Stimulated activated CD4-positive, alpha-beta T cell treated with anti-CD3 and anti-CD28 coated beads, TNF-alpha, amount 100 ng/mL, for 1 hour (primary cell): ENCODE measurements around the gene MBTD1.
"Not testable (repeated sequence)": the region's sequence is repeated elsewhere in the genome, so short reads cannot be mapped to it uniquely, and the experiment has no call there.

Experiments used
- DNase-seq, 3 donors: peaks; one replicate each; pipeline ENCODE4 v3.0.0-alpha.2; 2020; ENCODE audit warnings: low read depth in 3 of 3, low spot score in 1 of 3

Gene MBTD1

DNA sequence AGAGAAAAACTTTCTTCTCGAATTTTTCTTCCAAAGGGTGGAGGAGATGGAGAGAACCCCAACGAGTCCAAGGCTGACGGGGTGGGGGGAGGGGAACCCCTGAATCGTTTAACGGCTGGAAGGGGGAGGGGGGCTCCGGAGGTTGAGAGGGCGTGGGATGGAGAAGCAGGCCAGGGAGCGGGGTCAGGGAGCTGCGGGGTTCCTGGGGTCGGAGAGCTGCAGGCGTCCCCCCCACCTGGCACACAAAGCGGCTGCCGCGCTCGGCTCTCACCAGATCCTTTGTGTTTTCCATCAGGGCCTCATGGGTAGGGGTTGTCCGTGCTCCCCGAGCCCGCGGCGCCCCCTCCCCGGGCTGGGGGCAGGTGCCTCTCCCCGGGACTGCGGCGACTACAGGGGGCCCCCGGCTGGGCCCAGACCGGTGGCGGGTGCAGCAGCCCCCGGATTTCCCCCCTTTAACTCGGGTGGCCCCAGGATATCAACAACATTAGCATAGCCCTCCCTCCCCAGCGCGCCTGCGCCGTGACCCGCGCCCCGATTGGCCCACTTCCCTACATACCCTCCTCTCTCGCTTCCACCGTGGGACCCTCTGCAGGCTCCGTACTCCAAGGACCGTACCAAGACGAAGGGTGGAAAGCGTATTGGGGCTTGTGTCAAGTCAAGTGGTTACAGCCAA lies at the start of gene MBTD1:
Gene MBTD1 (minus strand): TSS at position 486 of the 673 bp plus-strand sequence. CDS start 34,888 bp downstream, outside the sequence.
- DNase-seq: peak; percentile 84 to 89 (median 85)

DNA sequence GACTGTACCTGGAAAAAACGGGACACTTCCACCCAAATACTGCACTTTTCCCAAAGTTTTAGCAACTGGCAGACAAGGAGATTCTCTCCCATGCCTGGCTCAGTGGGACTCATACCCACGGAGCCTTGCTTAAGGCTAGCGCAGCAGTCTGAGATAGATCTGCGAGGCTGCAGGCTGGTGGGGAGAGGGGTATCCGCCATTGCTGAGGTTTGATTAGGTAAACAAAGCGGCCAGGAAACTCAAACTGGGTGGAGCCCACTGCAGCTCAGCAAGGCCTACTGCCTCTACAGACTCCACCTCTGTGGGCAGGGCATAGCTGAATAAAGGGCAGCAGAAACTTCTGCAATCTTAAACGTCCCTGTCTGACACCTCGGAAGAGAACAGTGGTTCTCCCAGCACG lies 45.3 kb upstream of the MBTD1 start:
- no peak for DNase-seq

DNA sequence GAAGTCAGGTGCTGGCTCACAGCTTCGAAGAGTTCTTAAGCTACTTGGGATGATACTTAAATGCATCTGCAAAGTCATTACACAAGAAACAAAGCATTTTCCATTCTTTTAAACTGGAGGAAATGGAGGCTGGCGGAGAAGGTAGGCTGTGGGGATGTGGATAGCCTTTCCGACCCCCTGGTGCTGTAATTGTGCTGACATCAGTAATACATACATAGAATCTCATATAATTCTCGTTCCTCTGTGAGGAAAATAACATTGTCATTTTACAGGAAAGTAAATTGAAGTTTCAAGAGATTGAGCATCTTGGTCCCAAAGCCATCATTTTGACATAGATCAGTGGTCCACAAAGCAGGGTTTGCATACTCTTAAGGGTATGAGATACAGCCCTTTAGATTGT lies 40.0 kb upstream of the MBTD1 start:
- DNase-seq: no peak

DNA sequence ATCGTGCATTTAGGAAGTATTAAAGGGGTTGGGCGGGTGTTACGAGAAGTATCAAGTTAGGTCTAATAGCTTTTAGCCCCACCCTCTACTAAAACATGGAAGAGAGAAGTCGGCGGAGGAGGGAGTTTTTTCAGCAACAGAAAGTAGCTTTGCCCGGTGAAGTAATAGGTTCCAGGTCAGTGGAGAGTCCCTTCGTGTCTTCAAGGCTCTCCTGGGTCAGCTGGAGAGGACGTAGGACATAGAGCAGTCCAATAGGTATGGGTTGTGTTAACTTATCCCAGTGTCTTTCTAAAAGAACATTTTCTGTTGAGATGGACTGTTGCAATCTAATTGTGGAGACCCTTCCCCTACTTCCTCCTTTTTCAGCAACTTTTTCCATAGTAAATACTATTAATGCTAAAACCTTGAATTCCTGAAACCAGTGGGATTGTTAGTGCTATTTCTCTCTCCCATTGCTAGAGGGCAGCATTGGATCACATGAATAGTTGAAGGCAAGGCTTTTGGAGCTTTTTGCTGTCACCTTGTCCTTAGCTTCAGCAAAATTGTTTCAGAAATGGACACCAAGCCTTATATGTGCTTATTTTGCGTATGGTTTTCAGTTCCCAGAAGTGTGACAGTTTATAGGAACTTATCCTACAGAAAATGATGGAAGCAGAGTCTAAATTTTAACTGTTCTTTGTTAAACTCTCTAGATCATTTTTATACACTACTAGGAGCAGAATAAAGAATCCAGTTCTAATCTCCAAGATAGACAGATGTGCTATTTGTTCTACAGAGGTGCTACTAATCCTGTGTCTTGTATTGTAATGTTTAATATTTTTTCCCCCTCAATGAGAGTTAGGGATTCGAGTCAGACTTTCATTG lies 38.9 kb upstream of the MBTD1 start:
- DNase-seq: no peak

DNA sequence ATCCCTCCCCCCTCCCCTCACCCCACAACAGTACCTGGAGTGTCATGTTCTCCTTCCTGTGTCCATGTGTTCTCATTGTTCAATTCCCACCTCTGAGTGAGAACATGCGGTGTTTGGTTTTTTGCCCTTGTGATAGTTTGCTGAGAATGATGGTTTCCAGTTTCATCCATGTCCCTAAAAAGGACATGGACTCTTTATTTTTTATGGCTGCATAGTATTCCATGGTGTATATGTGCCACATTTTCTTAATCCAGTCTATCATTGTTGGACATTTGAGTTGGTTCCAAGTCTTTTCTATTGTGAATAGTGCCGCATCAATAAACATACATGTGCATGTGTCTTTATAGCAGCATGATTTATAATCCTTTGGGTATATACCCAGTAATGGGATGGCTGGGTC lies 34.5 kb upstream of the MBTD1 start:
- DNase-seq: not testable (repeated sequence)

DNA sequence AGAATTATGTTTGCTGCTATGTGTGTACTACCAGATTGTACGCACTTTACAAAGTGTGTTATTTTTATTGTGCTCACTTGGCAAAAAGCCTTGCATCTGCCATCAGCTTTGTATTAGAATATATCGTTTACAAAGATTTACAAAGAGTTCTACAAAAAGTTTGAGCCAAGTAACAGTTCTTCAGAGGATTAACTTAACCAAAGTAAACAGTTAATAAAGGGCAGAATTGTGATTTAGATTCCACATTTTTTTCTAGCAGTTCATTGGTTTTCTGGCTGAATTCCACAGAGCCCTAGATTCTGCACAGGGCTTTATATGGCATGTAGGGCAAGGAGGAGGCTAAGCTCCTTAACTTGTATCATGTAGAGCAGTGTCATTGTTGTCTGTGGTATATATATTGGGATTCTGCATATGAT lies 29.9 kb upstream of the MBTD1 start:
- no peak for DNase-seq

DNA sequence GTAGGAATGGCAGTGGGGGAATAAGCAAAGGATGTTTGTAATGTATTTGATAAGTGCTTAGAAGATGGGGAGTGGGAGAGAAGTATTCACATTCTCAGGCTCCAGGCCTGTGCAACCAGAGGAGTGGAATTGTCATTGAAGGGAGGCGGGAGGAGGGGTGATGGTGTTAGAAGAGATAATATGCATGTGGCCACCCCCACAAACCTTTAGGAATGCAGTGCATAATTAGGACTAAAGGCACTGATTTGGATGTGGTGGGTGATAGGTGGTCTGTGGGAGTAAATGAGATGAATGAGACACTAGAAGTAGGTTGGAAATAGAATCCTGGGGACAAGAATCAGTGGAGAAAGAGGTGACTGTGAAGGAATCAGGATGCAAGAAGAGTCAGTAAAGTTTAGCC lies 27.6 kb upstream of the MBTD1 start:
- no peak for DNase-seq

DNA sequence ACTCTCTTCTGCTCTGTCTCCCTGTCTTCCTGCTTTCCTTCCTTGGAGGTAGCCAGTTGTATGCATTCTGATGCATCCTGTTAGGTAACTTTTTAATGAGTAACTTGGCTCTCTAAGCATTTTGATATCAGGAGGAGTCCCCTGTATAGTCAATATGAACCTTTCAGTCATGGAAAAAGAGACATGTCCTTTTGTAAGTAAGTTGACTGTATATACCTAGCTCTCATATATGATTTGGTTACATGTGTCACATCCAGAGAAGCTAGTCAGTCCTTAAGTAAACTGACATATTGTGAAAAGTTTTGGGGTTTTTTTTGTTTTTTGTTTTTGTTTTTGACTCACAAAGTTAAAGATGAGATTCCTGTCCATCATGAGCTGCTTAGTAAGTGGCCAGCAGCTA lies 19.3 kb upstream of the MBTD1 start:
- DNase-seq: no peak

DNA sequence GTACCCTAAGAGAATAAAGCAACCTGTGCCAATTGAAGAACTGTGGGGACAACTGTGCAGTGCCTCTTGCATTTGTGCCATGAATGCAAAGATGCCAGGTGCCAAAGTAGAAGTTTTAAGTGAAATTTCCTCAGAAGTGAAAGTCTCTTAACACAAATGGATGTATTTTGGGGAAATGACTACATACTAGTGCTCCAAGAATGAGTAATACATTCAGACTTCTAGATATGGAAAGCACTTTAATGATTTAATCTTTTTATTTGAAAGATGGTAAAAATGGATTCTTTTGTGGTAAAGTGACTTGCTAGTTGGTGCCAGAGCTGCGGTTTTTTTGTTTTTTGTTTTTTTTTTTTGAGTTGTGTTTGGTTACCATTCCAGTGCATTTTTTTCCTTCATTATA lies 15.5 kb upstream of the MBTD1 start:
- DNase-seq: no peak

DNA sequence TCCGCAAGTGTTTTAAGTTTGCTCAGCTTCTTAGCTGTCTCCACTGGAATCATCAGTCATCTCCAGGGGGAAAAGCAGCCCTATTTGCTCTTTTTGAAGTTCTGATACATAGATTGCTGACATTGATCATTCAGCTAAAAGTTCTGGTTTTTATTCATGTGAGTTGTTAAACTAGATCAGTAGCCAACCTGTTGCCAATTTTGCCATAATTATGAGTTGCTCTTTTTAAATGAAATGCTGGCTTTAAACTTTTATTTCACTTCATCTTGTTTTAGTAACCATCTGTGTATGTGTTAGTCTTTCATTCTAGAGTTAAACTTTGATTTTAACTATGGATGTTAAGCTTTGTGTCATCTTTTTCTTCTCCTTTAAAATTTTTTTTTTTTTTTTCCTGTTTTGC lies 13.0 kb upstream of the MBTD1 start:
- DNase-seq: no peak

DNA sequence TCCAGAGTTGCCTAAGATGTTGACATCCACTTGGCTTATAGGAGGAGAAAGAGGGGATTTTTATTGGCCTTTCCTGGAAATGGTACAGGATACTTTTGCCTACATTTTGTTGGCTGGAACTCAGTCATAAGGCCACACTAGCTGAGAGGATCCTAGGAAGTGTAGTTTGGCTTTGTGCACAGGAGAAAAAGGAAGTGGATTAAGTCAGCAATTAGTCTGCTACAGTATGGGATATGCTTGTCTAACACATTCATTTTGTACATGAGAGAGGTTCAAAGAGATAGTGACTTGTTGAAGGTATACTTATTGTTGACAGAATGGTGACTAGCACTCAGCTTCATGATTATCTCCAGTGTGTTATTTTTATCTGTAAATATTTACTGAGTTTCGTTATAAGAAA lies 10.8 kb upstream of the MBTD1 start:
- no peak for DNase-seq

DNA sequence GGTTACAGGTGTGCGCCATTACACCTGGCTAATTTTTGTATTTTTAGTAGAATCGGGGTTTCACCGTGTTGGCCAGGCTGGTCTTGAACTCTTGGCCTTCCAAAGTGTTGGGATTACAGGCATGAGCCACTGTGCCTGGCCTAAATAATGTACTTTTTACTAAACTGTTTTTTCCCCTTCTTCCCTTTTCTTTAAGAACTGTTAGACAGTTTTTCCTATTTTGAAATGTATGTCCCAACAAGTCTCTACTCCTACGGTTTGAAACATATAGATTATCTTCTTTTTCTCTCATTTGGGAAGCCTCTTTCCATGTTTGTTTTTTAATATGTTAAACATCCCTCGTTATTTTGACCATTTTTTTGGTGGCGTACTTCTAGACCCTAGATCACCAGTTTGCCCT lies 10.1 kb upstream of the MBTD1 start:
- no peak for DNase-seq

DNA sequence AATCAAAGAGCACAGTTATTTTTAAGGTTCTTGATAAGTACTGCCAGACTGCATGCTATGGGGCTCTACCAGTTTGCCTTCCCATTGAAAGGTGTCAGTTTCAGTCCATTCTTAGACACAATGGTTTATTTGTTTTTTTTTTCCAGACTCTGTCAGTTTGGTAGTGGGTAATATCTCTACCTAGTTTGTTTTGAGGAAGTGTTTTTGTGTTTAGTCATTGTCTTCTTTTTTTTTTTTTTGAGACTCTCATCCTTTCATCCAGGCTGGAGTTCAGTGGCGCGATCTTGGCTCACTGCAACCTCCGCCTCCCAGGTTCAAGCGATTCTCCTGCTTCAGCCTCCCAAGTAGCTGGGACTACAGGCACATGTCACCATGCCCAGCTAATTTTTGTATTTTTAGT lies 4.6 kb upstream of the MBTD1 start:
- DNase-seq: not testable (repeated sequence)

DNA sequence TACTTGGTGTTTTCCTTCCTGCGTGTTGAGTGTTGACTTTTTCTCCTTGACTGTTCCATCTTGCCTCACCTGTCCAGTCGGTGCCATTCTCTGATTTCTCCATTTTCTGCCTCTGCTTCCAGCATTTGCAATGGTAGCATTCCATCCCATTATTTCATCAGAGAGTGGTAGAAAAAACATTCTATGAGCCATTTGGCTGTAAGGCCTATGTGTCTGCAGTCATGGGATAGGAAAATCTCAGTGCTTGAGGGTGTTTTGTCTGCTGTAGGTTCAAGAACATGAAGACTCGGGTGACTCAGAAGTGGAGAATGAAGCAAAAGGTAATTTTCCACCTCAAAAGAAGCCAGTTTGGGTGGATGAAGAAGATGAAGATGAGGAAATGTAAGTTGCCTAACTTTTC lies 3.2 kb upstream of the MBTD1 start:
- no peak for DNase-seq

DNA sequence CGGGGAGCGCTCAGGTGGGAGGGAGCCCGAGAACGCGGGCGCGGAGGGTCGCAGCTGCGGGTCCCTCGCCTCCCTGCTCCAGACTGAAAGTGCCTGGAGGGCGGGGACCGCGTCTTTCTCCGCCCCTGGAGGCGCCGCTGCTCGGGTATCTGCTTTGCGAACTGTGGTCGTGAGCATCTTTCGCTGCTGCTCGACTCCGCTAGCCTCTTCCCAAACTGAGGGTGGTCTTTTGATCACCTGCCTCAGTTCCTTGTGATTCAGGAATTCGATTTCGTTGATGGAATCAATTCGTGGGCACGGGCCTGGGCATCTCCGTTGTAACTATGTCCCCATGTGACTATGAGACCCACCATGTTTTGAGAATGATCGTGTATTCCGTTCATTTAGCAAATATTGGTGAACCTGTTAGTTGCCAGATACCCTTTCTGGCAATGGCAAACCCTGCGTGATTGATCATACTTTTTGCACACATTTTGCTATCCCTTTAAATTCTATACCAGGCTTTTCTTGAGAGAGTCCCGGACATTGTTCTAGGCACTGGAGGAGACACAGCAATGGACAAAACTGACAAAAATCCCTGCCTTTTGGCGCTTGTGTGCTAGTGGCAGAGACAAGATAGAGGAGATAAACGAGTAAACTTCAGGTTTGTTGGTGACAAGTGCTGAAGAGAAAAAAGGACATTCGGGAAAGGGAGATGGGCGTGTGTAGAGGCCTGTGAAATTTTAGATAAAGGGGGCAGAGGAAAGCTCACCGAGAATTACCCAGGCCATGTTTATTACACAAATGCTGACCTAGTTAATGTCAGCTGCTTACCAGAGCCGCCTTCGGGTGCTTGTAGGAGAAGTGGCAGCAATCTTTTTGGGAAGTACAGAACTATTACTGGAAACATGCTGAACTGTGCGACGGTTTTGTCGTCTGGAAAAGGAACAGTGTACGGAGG lies 1.4 kb upstream of the MBTD1 start:
- no peak for DNase-seq

DNA sequence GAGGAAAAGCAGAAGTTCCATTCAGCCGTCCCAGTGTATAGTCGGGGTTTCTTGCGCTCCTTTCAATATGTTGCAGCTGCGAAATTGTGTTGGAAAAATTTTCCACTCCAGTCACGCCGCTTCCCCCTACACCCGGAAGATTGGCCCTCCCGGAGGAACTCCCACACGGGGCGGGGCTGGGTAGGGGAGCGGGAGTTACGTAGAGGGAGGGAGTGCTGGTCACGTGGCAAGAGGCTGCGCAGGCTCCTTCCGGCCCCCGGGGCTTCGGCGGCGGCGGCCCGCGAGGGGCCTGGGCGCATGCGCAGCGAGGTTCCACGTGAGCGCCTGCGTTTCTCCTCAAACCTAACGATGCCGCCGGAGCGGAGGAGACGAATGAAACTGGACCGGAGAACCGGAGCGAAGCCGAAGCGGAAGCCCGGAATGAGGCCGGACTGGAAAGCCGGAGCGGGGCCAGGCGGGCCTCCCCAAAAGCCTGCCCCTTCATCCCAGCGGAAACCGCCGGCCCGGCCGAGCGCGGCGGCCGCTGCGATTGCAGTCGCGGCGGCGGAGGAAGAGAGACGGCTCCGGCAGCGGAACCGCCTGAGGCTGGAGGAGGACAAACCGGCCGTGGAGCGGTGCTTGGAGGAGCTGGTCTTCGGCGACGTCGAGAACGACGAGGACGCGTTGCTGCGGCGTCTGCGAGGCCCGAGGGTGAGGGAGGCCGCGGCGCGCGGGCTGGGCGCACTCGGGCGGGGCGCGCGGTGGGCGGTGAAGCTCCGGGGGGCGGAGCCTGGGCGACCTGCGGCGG lies 581 bp upstream of the MBTD1 start, which contains the start of gene UTP18:
Gene UTP18 (plus strand): TSS at position 310 of the 787 bp plus-strand sequence. CDS start 39 bp downstream, at position 349.
- peak; percentile 91 to 94 (median 94) for DNase-seq

DNA sequence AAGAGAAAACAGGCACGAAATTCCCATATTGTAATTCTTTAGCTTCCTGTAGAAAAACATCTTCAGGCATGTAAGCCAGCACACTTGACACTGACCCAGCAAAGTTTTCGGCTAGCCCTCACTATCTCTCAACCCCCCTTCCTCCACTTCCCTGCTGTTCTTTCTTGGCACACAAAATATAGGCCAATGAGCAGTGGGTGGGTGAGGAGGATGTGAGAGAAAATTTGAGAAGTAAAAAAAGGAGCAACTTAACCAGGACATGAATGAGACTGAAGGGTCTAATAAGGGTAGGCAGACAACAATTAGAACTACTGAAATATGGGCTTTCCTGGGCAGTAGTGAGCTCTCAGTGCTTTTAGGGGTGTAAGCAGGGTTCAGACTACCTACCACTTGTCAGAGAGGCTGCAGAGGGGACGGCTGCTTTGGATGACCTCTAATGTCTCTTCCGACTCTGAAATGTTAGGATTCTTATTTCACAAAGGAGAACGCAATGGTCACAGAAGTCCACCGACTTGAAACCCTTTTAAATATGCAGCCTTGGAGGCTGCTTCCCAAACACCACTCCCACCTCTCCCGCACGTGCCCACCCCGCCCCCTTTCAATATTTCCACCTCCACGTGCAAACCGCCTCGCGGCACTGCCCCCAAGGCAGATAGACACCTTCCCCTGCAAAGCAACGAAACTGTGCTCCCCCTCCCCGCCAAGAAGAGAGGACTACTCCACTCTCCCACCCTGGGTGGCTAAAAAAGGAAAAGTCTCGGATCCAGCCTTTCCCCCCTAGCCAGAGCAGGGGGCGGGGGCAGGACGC lies 889 bp downstream of the MBTD1 start:
- DNase-seq: peak in 1 of 3 donors; percentile 2

DNA sequence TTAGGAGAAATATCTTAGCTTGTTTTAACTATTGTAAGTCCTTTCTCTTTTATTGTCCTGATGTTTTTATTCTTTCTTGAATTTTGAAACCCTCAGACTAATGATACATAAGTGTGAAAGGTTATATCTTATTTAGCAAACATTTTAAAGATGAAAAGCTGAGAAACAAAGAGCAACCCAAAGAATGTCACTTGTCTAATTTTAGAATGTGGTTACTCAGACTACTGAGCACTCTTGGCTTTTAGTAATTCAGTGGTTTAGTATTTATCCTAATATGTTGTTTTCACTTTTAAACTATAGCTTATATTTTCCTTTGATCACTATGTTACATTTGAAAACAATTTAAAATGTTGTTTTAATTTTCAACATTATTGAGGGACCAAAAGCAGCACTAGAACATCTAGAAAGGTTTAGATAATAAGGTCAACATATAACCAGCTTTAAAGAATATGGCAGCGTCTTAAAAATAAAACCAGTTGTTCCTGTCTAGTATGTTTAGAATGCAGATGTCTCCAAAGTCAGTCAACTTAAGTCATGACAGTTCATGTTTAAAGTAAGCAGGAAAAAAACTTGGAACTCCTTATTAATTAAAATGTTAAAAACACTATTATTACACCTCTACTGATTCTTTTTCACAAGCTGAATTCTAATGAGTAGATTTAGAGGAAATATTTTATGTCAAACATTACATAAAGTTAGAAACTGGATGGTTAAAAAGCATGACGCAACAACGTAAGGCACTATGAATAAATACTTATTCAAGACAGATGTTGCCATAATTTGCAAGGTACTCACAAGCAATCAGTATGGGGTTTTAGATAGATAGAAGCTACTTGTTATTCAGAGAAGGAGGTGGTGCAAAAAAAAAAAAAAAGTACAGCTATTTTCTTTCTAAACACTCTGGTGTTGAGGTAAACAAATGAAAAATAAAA lies 2.4 kb downstream of the MBTD1 start:
- no peak for DNase-seq

DNA sequence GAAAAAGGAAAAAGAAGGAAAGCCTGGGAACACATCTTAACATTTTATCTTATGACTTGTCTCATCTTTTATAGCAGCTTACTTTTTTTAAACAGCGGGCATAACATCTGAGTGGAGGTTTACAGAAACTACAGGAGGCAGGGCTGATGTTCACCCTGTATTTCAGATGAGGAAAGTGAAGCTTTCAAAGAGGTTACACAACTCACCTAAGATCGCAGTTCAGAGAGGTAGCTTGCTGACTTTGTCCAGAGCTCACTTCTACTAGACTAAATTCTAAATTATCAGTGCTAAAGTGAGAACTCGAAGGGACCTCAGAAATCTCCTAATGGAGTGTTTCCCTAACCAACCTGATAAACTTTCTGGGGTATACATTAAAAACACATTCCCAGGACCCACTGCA lies 3.7 kb downstream of the MBTD1 start:
- no peak for DNase-seq
